ENCODE measurements around the gene TRIO.

TRIO gene

DNA sequence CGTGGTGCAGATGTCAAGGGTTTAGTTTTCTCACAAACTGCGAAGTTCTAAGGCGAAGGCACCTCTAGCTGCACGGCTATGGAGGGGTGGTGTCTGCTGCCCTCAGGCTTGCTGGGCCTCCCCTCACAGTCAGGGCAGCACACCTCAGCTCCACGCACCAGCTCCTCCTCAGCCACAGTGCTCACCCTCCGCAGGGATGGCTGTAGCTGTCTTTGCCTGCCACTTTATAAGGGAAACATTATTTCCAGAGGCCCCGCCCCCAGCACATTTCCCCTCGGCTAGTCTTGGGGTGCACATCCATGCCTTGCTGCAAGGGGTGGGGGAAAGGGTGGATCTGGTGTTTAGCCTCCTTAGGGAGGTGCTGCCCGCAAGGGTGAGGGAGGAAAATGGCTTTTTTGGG, 154.6 kb downstream of the TRIO start:
- no peak for DNase-seq (ENCODE audit: low read depth)

DNA sequence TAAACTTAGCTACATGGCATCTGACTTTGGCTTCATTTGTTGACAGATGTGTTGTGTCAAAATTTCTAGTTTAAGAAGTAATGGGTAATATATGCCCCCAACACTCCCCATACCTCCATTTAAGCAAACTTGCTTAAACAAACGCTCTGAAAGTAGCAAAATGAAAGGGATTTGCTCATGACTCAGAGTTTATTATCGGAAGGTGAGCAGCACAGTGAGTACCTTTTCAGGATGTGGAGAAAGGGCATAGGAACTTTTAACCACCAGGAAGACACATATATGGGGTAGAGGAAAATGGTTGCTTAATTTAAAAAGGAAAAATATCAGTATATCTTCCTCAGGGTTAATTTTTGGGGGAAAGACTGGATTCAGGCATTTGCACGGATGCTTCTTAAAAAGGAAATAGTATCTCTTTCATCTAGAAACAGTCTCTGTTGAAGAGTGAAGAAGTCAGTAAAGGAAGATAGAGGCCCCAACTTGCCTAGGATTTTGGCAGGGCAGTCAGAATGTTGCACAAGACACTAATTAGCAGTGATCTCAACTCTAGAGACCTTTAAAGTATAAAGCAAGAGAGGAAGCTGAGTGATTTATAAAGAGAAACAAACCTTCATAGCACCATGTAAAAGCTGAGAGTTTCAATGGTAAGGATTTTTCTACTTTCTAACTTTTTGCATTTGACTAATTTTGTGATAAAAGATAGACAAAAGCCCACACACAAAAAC, 155.1 kb downstream of the TRIO start:
- no peak for DNase-seq (ENCODE audit: low read depth)

DNA sequence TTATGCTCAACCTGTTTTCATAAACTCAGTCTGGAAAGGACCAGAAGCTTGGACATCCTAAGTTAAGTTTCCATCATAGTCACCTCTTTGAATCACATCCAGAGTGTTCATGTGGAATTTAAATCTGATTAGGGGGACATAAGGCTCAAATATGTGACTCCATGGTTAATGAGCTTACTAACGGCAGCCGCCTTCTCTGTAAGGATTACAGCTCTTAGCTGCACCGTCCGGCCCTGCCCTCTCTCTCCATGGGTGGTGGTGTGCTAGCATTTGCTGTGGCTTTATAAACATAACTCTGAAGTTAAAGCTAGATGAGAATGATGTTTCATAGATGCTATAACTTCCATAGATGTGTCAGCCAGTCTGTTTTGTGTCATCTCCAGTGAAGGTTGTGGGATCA, 156.5 kb downstream of the TRIO start:
- DNase-seq (ENCODE audit: low read depth), result no peak

GRCh38 chr5:14301186-14301585, 158.0 kb downstream of the TRIO start:
- DNase-seq (ENCODE audit: low read depth), result no peak

DNA sequence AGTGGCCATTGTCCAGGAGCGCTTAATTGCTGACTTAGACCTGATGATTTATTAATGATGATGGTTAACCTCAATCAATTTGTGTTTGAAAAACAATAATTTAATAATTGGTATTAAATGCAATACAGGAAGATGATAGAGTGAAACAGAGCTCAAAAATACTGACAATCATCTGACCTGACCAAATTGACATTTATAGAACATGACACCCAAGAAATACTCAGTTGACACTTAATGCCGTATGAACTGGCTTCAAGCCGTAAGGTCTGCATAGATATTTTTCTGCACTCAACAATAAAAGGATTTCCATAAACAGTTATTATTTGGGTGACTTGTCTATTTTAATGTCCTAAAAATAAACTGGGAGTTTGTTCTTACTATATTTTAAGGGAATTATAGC, 159.2 kb downstream of the TRIO start:
- DNase-seq (ENCODE audit: low read depth), result no peak

DNA sequence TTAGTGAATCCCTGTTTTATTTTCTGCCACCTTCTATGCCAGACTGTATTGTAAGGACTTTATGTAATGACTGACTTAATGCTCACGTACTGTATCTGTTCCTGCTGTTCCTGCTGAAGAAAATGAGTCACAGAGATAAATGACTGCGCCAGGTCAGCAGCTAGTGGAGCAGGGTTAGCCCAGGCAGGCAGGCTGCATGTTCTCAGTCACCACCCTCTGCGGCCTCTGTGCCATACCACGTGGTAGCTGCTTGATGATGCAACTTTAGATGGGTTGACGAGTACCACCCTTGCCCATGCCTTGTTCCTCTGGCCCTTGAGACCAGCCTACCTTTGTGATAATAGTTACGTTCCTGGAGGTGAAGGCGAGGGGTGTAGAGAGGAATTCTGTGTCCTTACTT, 161.9 kb downstream of the TRIO start:
- DNase-seq (ENCODE audit: low read depth), result no peak

GRCh38 chr5:14306329-14306815, 163.2 kb downstream of the TRIO start:
- no peak for DNase-seq (ENCODE audit: low read depth)

DNA sequence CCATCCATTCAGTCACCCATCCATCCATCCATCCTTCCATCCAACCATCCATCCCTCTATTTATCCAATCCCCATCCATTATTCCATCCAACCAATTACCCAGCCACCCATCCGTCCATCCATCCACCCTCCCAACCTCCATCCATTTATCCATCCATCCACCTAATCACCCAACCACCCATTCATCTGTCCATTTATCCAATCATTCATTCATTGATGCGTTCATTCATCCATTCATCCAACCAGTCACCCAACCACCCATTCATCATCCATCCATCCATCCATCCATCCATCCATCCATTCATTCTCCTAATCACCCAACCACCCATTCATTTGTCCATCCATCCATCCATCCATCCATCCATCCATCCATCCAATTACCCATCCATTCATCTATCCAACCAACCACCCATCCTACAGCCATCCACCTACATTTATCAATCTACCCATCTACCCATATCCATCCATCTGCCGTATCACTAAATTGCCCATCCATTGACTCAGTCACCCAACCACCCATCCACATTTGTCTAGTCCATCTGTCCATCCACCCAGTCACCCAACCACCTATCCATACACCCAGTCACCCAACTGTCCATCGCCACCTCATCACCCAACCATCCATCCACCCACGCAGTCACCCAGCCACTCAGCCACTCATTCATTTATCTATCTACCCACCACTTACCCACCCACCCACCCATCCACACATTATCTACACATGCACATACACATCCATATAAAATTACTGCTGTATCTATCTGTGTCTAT, 165.4 kb downstream of the TRIO start:
- no peak for DNase-seq (ENCODE audit: low read depth)

DNA sequence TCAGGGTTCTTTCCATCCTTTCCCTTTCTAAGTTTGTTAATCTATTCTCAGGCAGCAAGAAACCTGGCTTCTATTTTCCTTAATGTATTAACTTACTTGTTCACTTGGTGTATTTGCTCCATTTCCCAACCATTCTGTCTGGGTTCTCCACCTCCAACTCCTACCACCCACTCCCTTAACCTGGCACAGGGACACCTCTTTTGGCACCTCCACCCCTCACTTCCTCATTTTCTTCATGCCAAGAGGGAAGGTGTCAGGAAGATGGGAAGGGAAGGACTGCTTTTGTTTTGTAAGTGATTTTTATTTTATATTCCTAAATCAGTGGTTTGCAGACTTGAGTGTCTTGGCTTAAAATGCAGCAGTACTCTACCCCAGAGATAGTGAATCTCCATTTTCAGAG, 166.1 kb downstream of the TRIO start:
- DNase-seq (ENCODE audit: low read depth), result no peak

DNA sequence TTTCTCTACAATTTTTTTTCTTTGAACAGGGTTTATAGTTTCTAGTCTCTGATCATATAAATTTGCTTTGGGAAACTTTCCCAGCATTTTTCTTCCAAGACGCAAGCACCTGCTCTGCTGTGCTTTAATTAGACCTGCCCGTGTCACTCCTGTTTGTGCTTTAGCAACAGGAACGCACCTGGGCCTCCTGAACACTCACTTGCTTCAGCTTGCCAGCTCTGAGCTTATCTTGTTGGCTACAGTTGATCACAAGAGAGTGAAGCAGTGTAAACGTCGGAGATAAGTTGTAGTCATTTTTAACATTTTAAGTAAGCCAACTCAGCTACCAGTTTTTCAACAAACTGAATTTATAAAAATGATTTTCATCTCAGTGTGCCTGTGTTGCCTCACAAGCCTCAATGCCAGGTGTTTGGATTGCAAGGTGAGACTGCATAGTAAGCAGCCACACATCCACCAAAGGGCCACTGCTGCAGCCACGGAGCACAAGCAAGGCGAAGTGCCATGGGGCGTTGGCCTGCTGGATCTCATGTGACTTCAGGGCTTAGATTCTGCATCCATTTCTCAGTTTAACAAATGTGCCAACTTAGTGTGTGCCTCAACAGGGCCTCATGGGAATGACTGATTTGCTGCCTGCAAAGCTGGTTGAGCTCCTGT, 166.9 kb downstream of the TRIO start:
- no peak for DNase-seq (ENCODE audit: low read depth)

DNA sequence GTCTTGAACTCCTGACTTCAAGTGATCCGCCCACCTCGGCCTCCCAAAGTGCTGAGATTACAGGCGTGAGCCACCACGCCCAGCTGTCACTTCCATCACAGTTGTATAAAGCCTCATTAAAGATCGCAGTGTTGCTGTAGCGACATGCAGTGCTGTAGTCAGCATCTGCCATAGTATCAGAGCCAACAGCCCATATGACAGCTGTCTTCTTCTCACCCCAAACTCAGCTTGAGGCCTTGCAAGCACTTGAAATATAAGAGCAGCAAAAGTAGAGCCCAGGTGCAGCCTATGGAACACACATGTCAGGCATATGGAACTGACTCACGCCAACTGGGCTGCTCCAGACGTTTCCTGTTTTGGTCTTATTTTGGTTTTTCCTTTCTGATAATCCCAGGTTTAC, 167.8 kb downstream of the TRIO start:
- DNase-seq (ENCODE audit: low read depth), result no peak

DNA sequence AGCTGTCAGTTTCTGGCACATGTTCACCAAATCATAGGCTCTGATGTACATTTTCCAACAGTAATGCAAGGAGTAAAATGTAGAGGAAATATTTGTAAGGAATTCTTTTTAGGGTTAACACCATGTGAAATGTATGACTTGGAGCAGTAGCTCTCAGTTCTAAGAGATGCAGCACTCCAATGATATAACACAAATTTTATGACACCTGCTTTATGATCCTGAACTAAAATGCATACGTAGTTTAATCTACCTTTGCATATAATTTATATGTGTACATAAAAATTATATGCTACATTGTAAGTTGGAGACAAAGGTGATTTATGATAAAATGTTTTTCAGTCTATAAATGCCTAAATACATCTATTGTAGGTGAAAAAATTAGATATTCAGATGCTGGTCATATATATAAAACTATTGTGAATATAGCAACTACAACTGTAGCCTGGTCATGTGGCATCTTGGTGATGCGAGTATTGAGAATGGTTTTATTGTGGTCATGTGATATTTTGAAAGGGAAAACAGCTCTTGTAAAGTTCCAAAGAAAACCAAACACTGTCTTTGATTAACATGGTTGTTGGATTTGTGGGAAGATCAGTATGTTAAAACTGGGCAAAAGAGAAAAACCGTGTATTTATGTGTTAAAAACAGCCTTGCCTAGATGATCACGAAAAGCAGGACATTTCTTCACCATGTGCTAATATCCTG, 171.0 kb downstream of the TRIO start:
- no peak for DNase-seq (ENCODE audit: low read depth)

DNA sequence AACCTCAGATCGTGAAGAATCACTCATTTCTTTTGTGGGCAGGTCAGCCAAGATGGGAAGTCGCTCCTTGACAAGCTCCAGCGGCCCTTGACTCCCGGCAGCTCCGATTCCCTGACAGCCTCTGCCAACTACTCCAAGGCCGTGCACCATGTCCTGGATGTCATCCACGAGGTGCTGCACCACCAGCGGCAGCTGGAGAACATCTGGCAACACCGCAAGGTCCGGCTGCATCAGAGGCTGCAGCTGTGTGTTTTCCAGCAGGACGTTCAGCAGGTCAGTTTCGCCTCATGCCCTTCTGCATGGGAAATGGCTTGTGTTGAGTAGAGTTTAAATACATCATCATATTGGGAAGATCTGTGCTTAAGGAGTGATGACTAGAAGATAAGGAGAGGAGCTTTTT, 173.3 kb downstream of the TRIO start:
- DNase-seq (ENCODE audit: low read depth), result no peak

DNA sequence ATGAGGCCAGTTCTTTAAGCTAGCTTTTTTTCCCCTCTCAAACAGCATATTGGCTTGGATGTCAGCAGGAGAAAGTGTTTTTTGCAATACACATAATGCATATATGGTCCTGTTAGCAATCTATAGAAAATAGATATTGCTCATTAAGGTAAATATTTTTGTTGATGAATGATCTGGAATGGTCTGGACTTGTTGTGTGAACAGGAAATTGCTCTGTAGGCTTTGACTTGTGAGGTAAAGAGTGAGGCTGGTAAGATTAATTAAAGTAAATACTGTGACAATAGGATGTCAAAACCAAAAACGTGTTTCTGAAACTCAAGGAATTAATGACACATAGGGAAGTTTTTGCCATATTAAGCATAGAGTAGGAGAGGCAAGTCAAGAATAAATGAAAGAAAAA, 176.0 kb downstream of the TRIO start:
- no peak for DNase-seq (ENCODE audit: low read depth)

DNA sequence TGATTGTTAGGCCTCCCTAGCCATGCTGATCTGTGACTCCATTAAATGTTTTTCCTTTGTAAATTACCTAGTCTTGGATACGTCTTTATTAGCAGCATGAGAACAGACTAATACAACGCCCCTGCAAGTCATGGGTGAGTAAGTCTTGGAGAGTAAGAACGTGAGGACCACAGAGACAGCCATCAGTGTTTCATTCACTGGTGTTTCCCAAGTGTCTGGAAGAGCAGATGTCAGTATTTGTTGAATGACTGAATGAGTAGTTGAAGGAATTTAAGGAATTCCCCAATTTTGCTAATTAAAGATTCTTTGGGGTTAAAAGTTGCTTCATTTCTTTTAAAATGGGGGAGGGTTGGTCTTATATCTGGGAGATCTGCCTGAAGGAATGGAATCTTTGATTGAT, 178.8 kb downstream of the TRIO start:
- no peak for DNase-seq (ENCODE audit: low read depth)

GRCh38 chr5:14322437-14323187, 179.5 kb downstream of the TRIO start:
- DNase-seq (ENCODE audit: low read depth), result no peak

- DNase-seq (ENCODE audit: low read depth), result no peak
These were observed 180.3 kb downstream of the TRIO start for GRCh38 chr5:14323466-14323865.

DNA sequence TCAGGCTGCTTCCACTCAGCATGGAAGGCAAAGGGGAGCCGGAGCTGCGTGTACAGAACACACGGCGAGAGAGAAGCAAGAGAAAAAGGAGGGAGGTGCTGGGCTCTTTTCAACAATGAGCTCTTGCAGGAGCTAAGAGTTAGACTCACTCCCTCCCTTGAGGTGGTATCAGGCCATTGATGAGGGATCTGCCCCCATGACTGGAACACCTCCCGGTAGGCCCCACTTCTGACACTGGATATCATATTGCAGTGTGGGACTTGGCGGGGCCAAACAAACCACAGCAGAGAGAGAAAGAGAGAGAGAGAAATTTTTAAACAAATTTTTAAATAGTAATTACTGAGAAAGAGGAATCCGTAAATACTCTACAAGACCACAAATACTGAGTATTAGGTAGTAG, 182.2 kb downstream of the TRIO start:
- no peak for DNase-seq (ENCODE audit: low read depth)

- no peak for DNase-seq (ENCODE audit: low read depth)
These were observed 183.1 kb downstream of the TRIO start for GRCh38 chr5:14326035-14326903.

- no peak for DNase-seq (ENCODE audit: low read depth)
These were observed 184.5 kb downstream of the TRIO start for GRCh38 chr5:14327624-14328023.

GRCh38 chr5:14328144-14328543, 185.0 kb downstream of the TRIO start:
- no peak for DNase-seq (ENCODE audit: low read depth)
